GM23248 (cell line): ENCODE data around the gene DOC2A.

ENCODE experiments used
- EZH2 ChIP-seq: fragments of 200-600 bp; sonication (generic); IDR thresholded peaks from 2 replicates; pipeline ENCODE4 v1.6.1; 2018; ENCODE audit warnings: antibody characterized with exemption, mild to moderate bottlenecking; ENCODE audit not compliant: insufficient read depth, poor library complexity, severe bottlenecking
- EZH2phosphoT487 ChIP-seq: fragments of 200-600 bp; sonication (generic); IDR thresholded peaks from 2 replicates; pipeline ENCODE4 v1.6.1; 2018; ENCODE audit warnings: antibody characterized with exemption, moderate library complexity, mild to moderate bottlenecking, low read depth; ENCODE audit not compliant: insufficient read depth

GRCh38 chr16:29978564-29979270, 32.1 kb downstream of the DOC2A start:
- TF ChIP-seq EZH2 (no peak), EZH2phosphoT487 (no peak)
